Endothelial cell of umbilical vein (primary cell): Measurements from ENCODE around the gene MRPL27. TPM values are rescaled to one million over a fixed set of nuclear protein-coding genes. Genes with fewer than 3 reads are reported as not detected.

Experiments
- BruUV-seq: library from RNA; stranded (reverse); fragments of 400-500 nt; replicated peaks from 2 replicates; lab custom pipeline; 2021; lab: Mats Ljungman, UMichigan
- CTCF ChIA-PET: fragments of 300-600, 350-600 bp; sonication (Branson Sonifier 250); formaldehyde crosslinking; loops from one replicate; lab custom pipeline; 2021; ENCODE audit warnings: antibody characterized with exemption, inconsistent platforms; lab: Charles Lee
- POLR2A ChIA-PET: fragments of 300-600, 350-600 bp; sonication (Branson Sonifier 250); formaldehyde crosslinking; loops from one replicate; lab custom pipeline; 2021; ENCODE audit warnings: antibody characterized with exemption, inconsistent platforms; lab: Charles Lee
- DNase-seq: peaks from one replicate; pipeline ENCODE4 v3.0.0-alpha.2; 2011; ENCODE audit warnings: low read depth, low spot score
- FAIRE-seq: peaks from 2 replicates; lab custom pipeline; 2011; peaks lifted over from hg19 to GRCh38; lab: Jason Lieb, UNC
- H2AFZ ChIP-seq: 2 replicates; pipeline ENCODE4 v1.6.0; 2012; ENCODE audit warnings: low read depth, low read length, control low read depth, inconsistent platforms
- H3K27ac ChIP-seq: 2 replicates; pipeline ENCODE4 v1.5.1; 2011; ENCODE audit warnings: low read depth, mild to moderate bottlenecking, control low read depth, low read length, moderate library complexity; ENCODE audit not compliant: insufficient read depth
- H3K27me3 ChIP-seq, 2 experiments: 2 replicates each; pipeline versions ENCODE4 v1.6.0 to v1.6.1; 2011; ENCODE audit warnings: low read length in 2 of 2, mixed read lengths in 1 of 2; ENCODE audit not compliant: control insufficient read depth in 2 of 2, insufficient read depth in 2 of 2
- H3K36me3 ChIP-seq, 2 experiments: 2 replicates in 1 of 2; 3 replicates in 1 of 2; pipeline ENCODE4 v1.5.1; 2011; ENCODE audit warnings: low read length in 2 of 2, mild to moderate bottlenecking in 1 of 2, moderate library complexity in 1 of 2; ENCODE audit not compliant: control insufficient read depth in 2 of 2, insufficient read depth in 2 of 2; ENCODE audit errors: extremely low read depth in 1 of 2
- H3K4me1 ChIP-seq: 3 replicates; pipeline ENCODE4 v1.5.1; 2011; ENCODE audit warnings: mild to moderate bottlenecking, low read length; ENCODE audit not compliant: control insufficient read depth, insufficient read depth; ENCODE audit errors: extremely low read depth
- H3K4me2 ChIP-seq: 2 replicates; pipeline ENCODE4 v1.6.1; 2011; ENCODE audit warnings: low read length, control low read depth, mixed read lengths; ENCODE audit not compliant: insufficient read depth
- H3K4me3 ChIP-seq, 3 experiments: fragments of 200-600 bp in 1 of 3; sonication (generic), shearing (Covaris generic) in 1 of 3; replicated peaks in 1 of 3; 2 replicates each; pipeline ENCODE4 v1.5.1; 2011 to 2016; ENCODE audit warnings: control low read depth in 3 of 3, low read length in 3 of 3, mild to moderate bottlenecking in 2 of 3, inconsistent platforms in 1 of 3, low read depth in 1 of 3, moderate library complexity in 1 of 3; ENCODE audit not compliant: insufficient read depth in 1 of 3
- H3K79me2 ChIP-seq: 2 replicates; pipeline ENCODE4 v1.6.0; 2012; ENCODE audit warnings: low read length, inconsistent platforms; ENCODE audit not compliant: control insufficient read depth, insufficient read depth
- H3K9ac ChIP-seq: replicated peaks from 2 replicates; pipeline ENCODE3; 2011; ENCODE audit warnings: low read length, control low read depth; ENCODE audit not compliant: insufficient read depth; ENCODE audit errors: extremely low read depth
- H3K9me1 ChIP-seq: replicated peaks from 3 replicates; pipeline ENCODE4 v1.6.0; 2011; ENCODE audit warnings: mild to moderate bottlenecking, low read length; ENCODE audit not compliant: control insufficient read depth, insufficient read depth; ENCODE audit errors: extremely low read depth
- H3K9me3 ChIP-seq: replicated peaks from 2 replicates; pipeline ENCODE4 v1.5.1; 2012; ENCODE audit warnings: low read length, inconsistent platforms; ENCODE audit not compliant: control insufficient read depth, insufficient read depth
- H4K20me1 ChIP-seq: replicated peaks from 2 replicates; pipeline ENCODE3; 2011; ENCODE audit warnings: mild to moderate bottlenecking, low read length; ENCODE audit not compliant: control insufficient read depth, insufficient read depth; ENCODE audit errors: extremely low read depth
- CTCF ChIP-seq, 2 donors: IDR thresholded peaks; 1 replicate in 1 of 2; 2 replicates in 1 of 2; pipeline ENCODE4 v1.5.1; 2011; ENCODE audit warnings: low read length in 2 of 2, mild to moderate bottlenecking in 2 of 2, moderate library complexity in 2 of 2, control low read depth in 1 of 2, inconsistent platforms in 1 of 2, low read depth in 1 of 2; ENCODE audit not compliant: insufficient read depth in 1 of 2; ENCODE audit errors: extremely low read depth in 1 of 2
- GATA2 ChIP-seq: IDR thresholded peaks from 2 replicates; pipeline ENCODE4 v1.7.0; 2011; ENCODE audit warnings: low read depth, mild to moderate bottlenecking, moderate library complexity, mixed read lengths, low read length; ENCODE audit not compliant: insufficient read length, insufficient read depth
- JUN ChIP-seq: IDR thresholded peaks from 2 replicates; pipeline ENCODE4 v1.6.1; 2011; ENCODE audit warnings: borderline replicate concordance, low read depth; ENCODE audit not compliant: insufficient read length, insufficient read depth
- MAX ChIP-seq: IDR thresholded peaks from 2 replicates; pipeline ENCODE4 v1.6.1; 2011; ENCODE audit not compliant: insufficient read depth, insufficient read length
- POLR2A ChIP-seq: IDR thresholded peaks from 2 replicates; pipeline ENCODE4 v1.6.1; 2012; ENCODE audit warnings: low read depth, mild to moderate bottlenecking, control low read depth, low read length
- POLR2AphosphoS5 ChIP-seq: IDR thresholded peaks from 2 replicates; pipeline ENCODE4 v1.6.1; 2012; ENCODE audit warnings: low read depth, mild to moderate bottlenecking, control low read depth, low read length, moderate library complexity; ENCODE audit not compliant: insufficient read depth
- dilution Hi-C: fragments of 300-500 bp; cut with MboI; formaldehyde crosslinking; loops from one replicate; pipeline ENCODE4 v1.15.0; 2019; ENCODE audit warnings: low sequenced_read_pairs; ENCODE audit not compliant: extremely low pct_ligation_motif_present
- intact Hi-C: fragments of 100-400 bp; cut with micrococcal nuclease; formaldehyde crosslinking; loops from one replicate; pipeline ENCODE4 v1.10.0; 2022
- polyA plus RNA-seq, 4 experiments: library from polyadenylated mRNA; depleted of rRNA in 3 of 4; stranded (reverse) in 3 of 4; unstranded in 1 of 4; fragments of >200 nt; gene quantifications; 2 replicates each; pipeline versions ENCODE4 v1.2.1 to v1.2.3, GENCODE V29; 2011 to 2012; ENCODE audit warnings: missing spikeins in 1 of 4
- total RNA-seq: library from RNA; stranded (reverse); gene quantifications from 2 replicates; pipeline ENCODE4 v1.2.3, GENCODE V29; 2021

Gene MRPL27
- total and polyA plus RNA-seq, 2 donors (not counting 3 experiments of a cell fraction or from before 2014, with no cell fraction given) = 76.2 to 158 TPM

- no peak overlapping the region for H3K27ac ChIP-seq
Measured at GRCh38 chr17:50363217-50364060, 9.5 kb downstream of the MRPL27 start.

GRCh38 chr17:50362661-50363060 is 10.3 kb downstream of the MRPL27 start:
- Histone ChIP-seq H3K27me3 (no peaks in the 10 kb centered on the region), H3K4me3 (no peak overlapping the region), H3K9ac (no peak overlapping the region), H3K27ac (no peak overlapping the region), H3K9me3 (no peaks in the 10 kb centered on the region), H2AFZ (no peak overlapping the region), H3K4me1 (no peaks in the 10 kb centered on the region), H3K9me1 (no peaks in the 10 kb centered on the region), H3K36me3 (peaks cover 0 to 29% of the 10 kb centered on the region in 2 experiments), H3K4me2 (no peak overlapping the region), H4K20me1 (no peaks in the 10 kb centered on the region), H3K79me2 (no peaks in the 10 kb centered on the region)
- DNase-seq = no peak
- no TSS peak for BruUV-seq
- TF ChIP-seq POLR2A (no peak), MAX (no peak), CTCF (IDR thresholded peaks at IDR 0.05; ENCODE audit: extremely low read depth in 1 of 2, insufficient read depth in 1 of 2, low read depth in 1 of 2, low read length in 2 of 2) (no peak), GATA2 (no peak), POLR2AphosphoS5 (no peak)
- CTCF ChIA-PET = interaction anchor here (0.8 to 4.2 kb wide), 15 partner anchors 8 to 193 kb away, joined by 3 to 30 read pairs (median 7); partner anchors contain the start of genes EME1, LRRC59, MRPL27 and RSAD1
- intact Hi-C loops = loop anchor here (1.0 kb wide), 2 partner anchors 10 to 117 kb away; no protein-coding TSS in a partner anchor
- dilution Hi-C loops = no loop called here
- FAIRE-seq = no peak
- POLR2A ChIA-PET = no interaction called here

More at GRCh38 chr17:50363217-50364060, 9.5 kb downstream of the MRPL27 start:
- peak; percentile 7 for TF ChIP-seq POLR2AphosphoS5
- no peak for TF ChIP-seq JUN
- Histone ChIP-seq H3K9me3 (no peaks in the 10 kb centered on the region), H2AFZ (no peak overlapping the region), H4K20me1 (no peaks in the 10 kb centered on the region), H3K9ac (no peak overlapping the region), H3K27me3 (no peaks in the 10 kb centered on the region), H3K9me1 (no peaks in the 10 kb centered on the region), H3K4me3 (no peak overlapping the region), H3K4me2 (no peak overlapping the region), H3K4me1 (no peaks in the 10 kb centered on the region), H3K36me3 (peaks cover 0 to 32% of the 10 kb centered on the region in 2 experiments), H3K79me2 (no peaks in the 10 kb centered on the region)
- ChIA-PET CTCF (interaction anchor here (1.2 to 4.2 kb wide), 7 partner anchors 11 to 141 kb away, joined by 4 to 30 read pairs (median 11); partner anchors contain the start of genes LRRC59, RSAD1 and XYLT2), POLR2A (no interaction called here)
- dilution Hi-C loops (no loop called here), intact Hi-C loops (no loop called here)
- BruUV-seq = no TSS peak
- DNase-seq (peak; percentile 25), FAIRE-seq (no peak)
